Measurements from ENCODE around the gene CELSR2.

CELSR2 gene

GRCh38 chr1:109315288-109315687 is 65.9 kb downstream of the CELSR2 start:
- no peak overlapping the region for H3K4me2 ChIP-seq (ENCODE audit: low read depth, low read length)
- DNase-seq: no peak
- no peaks in the 10 kb centered on the region for H3K9me3 ChIP-seq (replicated peaks; ENCODE audit: insufficient read depth, low read length)
- no peak overlapping the region for H3K27ac ChIP-seq (ENCODE audit: low read length)
- H3K79me2 ChIP-seq (ENCODE audit: low read length): no peaks in the 10 kb centered on the region
- no peak for TF ChIP-seq CTCF (IDR thresholded peaks at IDR 0.05; ENCODE audit: low read length)
- no peaks in the 10 kb centered on the region for H3K36me3 ChIP-seq (replicated peaks; ENCODE audit: insufficient read depth, low read length)
- no peaks in the 10 kb centered on the region for H4K20me1 ChIP-seq (ENCODE audit: insufficient read depth, low read length)
- no peak overlapping the region for H3K9ac ChIP-seq (ENCODE audit: low read length)
- no peak overlapping the region for H3K4me3 ChIP-seq (ENCODE audit: low read length)
- no peaks in the 10 kb centered on the region for H3K27me3 ChIP-seq (replicated peaks; ENCODE audit: insufficient read depth, low read length)
- no peak overlapping the region for H2AFZ ChIP-seq (ENCODE audit: low read length)
- H3K9me2 ChIP-seq (replicated peaks; ENCODE audit: insufficient read depth, low read length): no peaks in the 10 kb centered on the region
- no peaks in the 10 kb centered on the region for H3K4me1 ChIP-seq (ENCODE audit: low read length)
- no peaks in the 10 kb centered on the region for H3F3A ChIP-seq (ENCODE audit: insufficient read depth, low read length)

- no peaks in the 10 kb centered on the region for H3K9me3 ChIP-seq (replicated peaks; ENCODE audit: insufficient read depth, low read length)
- H3K9ac ChIP-seq (ENCODE audit: low read length): no peak overlapping the region
- no peaks in the 10 kb centered on the region for H3K27me3 ChIP-seq (replicated peaks; ENCODE audit: insufficient read depth, low read length)
- H4K20me1 ChIP-seq (ENCODE audit: insufficient read depth, low read length): no peaks in the 10 kb centered on the region
- DNase-seq: no peak
- H3K36me3 ChIP-seq (replicated peaks; ENCODE audit: insufficient read depth, low read length): no peaks in the 10 kb centered on the region
- H3K4me3 ChIP-seq (ENCODE audit: low read length): no peak overlapping the region
- no peaks in the 10 kb centered on the region for H3F3A ChIP-seq (ENCODE audit: insufficient read depth, low read length)
- H2AFZ ChIP-seq (ENCODE audit: low read length): no peak overlapping the region
- H3K79me2 ChIP-seq (ENCODE audit: low read length): no peaks in the 10 kb centered on the region
- H3K4me1 ChIP-seq (ENCODE audit: low read length): no peaks in the 10 kb centered on the region
- TF ChIP-seq EZH2phosphoT487 (IDR thresholded peaks at IDR 0.05; ENCODE audit: low read length) (no peak), CTCF (IDR thresholded peaks at IDR 0.05; ENCODE audit: low read length) (no peak), EZH2 (optimal IDR thresholded peaks at IDR 0.05; ENCODE audit: low read depth, low read length) (no peak)
- no peaks in the 10 kb centered on the region for H3K9me2 ChIP-seq (replicated peaks; ENCODE audit: insufficient read depth, low read length)
- no peak overlapping the region for H3K4me2 ChIP-seq (ENCODE audit: low read depth, low read length)
- H3K27ac ChIP-seq (ENCODE audit: low read length): no peak overlapping the region
These were observed 67.2 kb downstream of the CELSR2 start for GRCh38 chr1:109316506-109316905.

DNA sequence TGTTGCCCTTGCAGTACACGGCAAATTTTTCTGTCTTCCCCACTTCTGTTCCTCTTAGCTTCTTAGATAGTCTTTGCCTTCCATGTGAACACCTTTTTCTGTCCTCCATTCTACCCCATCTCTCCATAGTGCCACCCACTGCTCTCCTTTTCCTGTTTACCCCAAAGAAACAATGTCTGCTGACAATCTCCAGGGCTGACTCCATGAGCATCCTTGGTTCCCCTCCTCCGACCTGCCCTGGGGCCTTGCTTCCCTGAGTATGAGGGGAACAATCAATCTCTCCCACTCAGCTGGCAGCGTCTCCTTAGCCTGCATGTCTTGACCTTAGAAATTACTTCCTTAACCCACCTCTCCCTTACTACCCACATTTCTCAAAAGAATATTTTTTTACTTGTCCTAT is 69.8 kb downstream of the CELSR2 start:
- no peak for DNase-seq
- no peaks in the 10 kb centered on the region for H3K36me3 ChIP-seq (replicated peaks; ENCODE audit: insufficient read depth, low read length)
- no peak overlapping the region for H2AFZ ChIP-seq (ENCODE audit: low read length)
- no peaks in the 10 kb centered on the region for H3K9me3 ChIP-seq (replicated peaks; ENCODE audit: insufficient read depth, low read length)
- H3K79me2 ChIP-seq (ENCODE audit: low read length): no peaks in the 10 kb centered on the region
- no peaks in the 10 kb centered on the region for H4K20me1 ChIP-seq (ENCODE audit: insufficient read depth, low read length)
- no peak for TF ChIP-seq CTCF (IDR thresholded peaks at IDR 0.05; ENCODE audit: low read length)
- no peak for TF ChIP-seq EZH2phosphoT487 (IDR thresholded peaks at IDR 0.05; ENCODE audit: low read length)
- no peak for TF ChIP-seq EZH2 (optimal IDR thresholded peaks at IDR 0.05; ENCODE audit: low read depth, low read length)
- H3F3A ChIP-seq (ENCODE audit: insufficient read depth, low read length): no peaks in the 10 kb centered on the region
- H3K4me3 ChIP-seq (ENCODE audit: low read length): no peak overlapping the region
- H3K9ac ChIP-seq (ENCODE audit: low read length): no peak overlapping the region
- no peak overlapping the region for H3K4me2 ChIP-seq (ENCODE audit: low read depth, low read length)
- no peaks in the 10 kb centered on the region for H3K4me1 ChIP-seq (ENCODE audit: low read length)
- H3K27me3 ChIP-seq (replicated peaks; ENCODE audit: insufficient read depth, low read length): no peaks in the 10 kb centered on the region
- no peaks in the 10 kb centered on the region for H3K9me2 ChIP-seq (replicated peaks; ENCODE audit: insufficient read depth, low read length)
- H3K27ac ChIP-seq (ENCODE audit: low read length): no peak overlapping the region

DNA sequence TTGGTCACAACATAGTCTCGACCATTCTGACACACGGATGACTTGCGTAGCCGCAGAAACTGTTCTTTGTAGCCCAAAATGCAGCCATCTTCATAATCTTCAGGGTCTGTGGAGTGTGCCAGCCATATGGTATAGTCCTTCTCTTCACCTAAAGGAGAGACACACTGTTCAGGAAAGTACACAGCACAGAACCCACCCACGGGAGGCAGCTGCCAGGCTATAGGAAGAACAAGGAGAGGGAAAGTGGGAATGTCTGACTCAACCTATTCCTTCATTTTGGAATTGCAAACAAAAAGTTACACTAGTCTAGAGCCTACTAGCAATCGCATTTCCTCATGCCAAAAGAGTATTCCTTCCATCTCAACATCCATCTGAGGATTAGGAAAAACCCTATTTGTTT is 73.6 kb downstream of the CELSR2 start:
- no peak for TF ChIP-seq EZH2 (optimal IDR thresholded peaks at IDR 0.05; ENCODE audit: low read depth, low read length)
- no peak for TF ChIP-seq CTCF (IDR thresholded peaks at IDR 0.05; ENCODE audit: low read length)
- TF ChIP-seq EZH2phosphoT487 (IDR thresholded peaks at IDR 0.05; ENCODE audit: low read length): no peak
- H3K36me3 ChIP-seq (replicated peaks; ENCODE audit: insufficient read depth, low read length): no peaks in the 10 kb centered on the region
- no peak overlapping the region for H3K9ac ChIP-seq (ENCODE audit: low read length)
- H3K9me3 ChIP-seq (replicated peaks; ENCODE audit: insufficient read depth, low read length): no peaks in the 10 kb centered on the region
- no peaks in the 10 kb centered on the region for H3F3A ChIP-seq (ENCODE audit: insufficient read depth, low read length)
- no peak for DNase-seq
- no peak overlapping the region for H2AFZ ChIP-seq (ENCODE audit: low read length)
- no peaks in the 10 kb centered on the region for H3K79me2 ChIP-seq (ENCODE audit: low read length)
- no peak overlapping the region for H3K4me3 ChIP-seq (ENCODE audit: low read length)
- no peak overlapping the region for H3K27ac ChIP-seq (ENCODE audit: low read length)
- H3K4me1 ChIP-seq (ENCODE audit: low read length): no peaks in the 10 kb centered on the region
- no peaks in the 10 kb centered on the region for H4K20me1 ChIP-seq (ENCODE audit: insufficient read depth, low read length)
- no peaks in the 10 kb centered on the region for H3K27me3 ChIP-seq (replicated peaks; ENCODE audit: insufficient read depth, low read length)
- no peak overlapping the region for H3K4me2 ChIP-seq (ENCODE audit: low read depth, low read length)
- no peaks in the 10 kb centered on the region for H3K9me2 ChIP-seq (replicated peaks; ENCODE audit: insufficient read depth, low read length)
